GM23248 (cell line): ENCODE measurements around the gene MGAT4A.

Experiments
- EZH2 ChIP-seq: fragments of 200-600 bp; sonication (generic); IDR thresholded peaks from 2 replicates; pipeline ENCODE4 v1.6.1; 2018; ENCODE audit warnings: antibody characterized with exemption, mild to moderate bottlenecking; ENCODE audit not compliant: insufficient read depth, poor library complexity, severe bottlenecking
- EZH2phosphoT487 ChIP-seq: fragments of 200-600 bp; sonication (generic); IDR thresholded peaks from 2 replicates; pipeline ENCODE4 v1.6.1; 2018; ENCODE audit warnings: antibody characterized with exemption, moderate library complexity, mild to moderate bottlenecking, low read depth; ENCODE audit not compliant: insufficient read depth

DNA sequence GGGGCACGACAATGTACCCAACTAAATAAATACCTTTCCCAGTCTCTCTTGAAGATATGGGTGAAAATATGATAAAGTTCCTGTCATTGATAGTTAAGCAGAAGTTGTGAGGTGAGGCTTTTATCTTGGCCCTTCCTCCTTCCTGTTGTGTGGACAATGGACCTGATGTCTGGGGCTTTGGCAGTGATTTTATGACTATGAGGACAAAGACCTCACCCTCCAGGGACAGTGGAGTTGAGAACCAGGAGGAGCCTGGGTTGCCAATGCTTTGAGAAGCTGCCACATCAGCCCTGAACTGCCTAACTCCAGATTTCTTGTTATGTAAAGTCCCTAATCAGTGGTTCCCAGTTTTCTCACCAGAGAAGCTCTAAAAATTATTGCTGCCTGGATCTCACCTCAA, 20.8 kb upstream of the MGAT4A start:
- TF ChIP-seq EZH2: no peak
- TF ChIP-seq EZH2phosphoT487: no peak
